ENCODE results near the gene CELA3A. TPM values are rescaled to one million over a fixed set of nuclear protein-coding genes. Genes with fewer than 3 reads are reported as not detected.
"Not testable (repeated sequence)": the region's sequence is repeated elsewhere in the genome, so short reads cannot be mapped to it uniquely, and the experiment has no call there.

Gene CELA3A
- total RNA-seq, 4 donors from 2014 or later: not detected

GRCh38 chr1:22002875-22003274, 1.4 kb downstream of the CELA3A start:
- H3K27me3 ChIP-seq; H3K4me3 ChIP-seq; H3K4me1 ChIP-seq; intact Hi-C loops (cut with DNase I); DNase-seq (ENCODE audit: extremely low spot score); H3K36me3 ChIP-seq; H3K9me3 ChIP-seq; H3K27ac ChIP-seq (replicated peaks in 1 of 4): not testable (repeated sequence)
- WGBS: 85% methylated on average over 7 of the region's 8 CpGs

GRCh38 chr1:22003959-22004358, 2.5 kb downstream of the CELA3A start:
- H3K27ac ChIP-seq (replicated peaks in 1 of 4); intact Hi-C loops (cut with DNase I); H3K27me3 ChIP-seq; H3K4me1 ChIP-seq; DNase-seq (ENCODE audit: extremely low spot score); H3K9me3 ChIP-seq; H3K36me3 ChIP-seq; H3K4me3 ChIP-seq: not testable (repeated sequence)
- 100% methylated on average over 1 of the region's 3 CpGs for WGBS

- 69% methylated on average over 11 of the region's 18 CpGs for WGBS
- H3K4me3 ChIP-seq; intact Hi-C loops (cut with DNase I); H3K9me3 ChIP-seq; H3K36me3 ChIP-seq; H3K4me1 ChIP-seq; H3K27ac ChIP-seq (replicated peaks in 1 of 4); DNase-seq (ENCODE audit: extremely low spot score); H3K27me3 ChIP-seq: not testable (repeated sequence)
- TF ChIP-seq CTCF (IDR thresholded peaks at IDR 0.05): peak in 1 of 3 experiments; percentile 28
Measured at GRCh38 chr1:22005261-22006149, 4.0 kb downstream of the CELA3A start.

GRCh38 chr1:22006736-22007135, 5.3 kb downstream of the CELA3A start:
- H3K27me3 ChIP-seq; H3K9me3 ChIP-seq; H3K27ac ChIP-seq (replicated peaks in 1 of 4); H3K4me3 ChIP-seq; DNase-seq (ENCODE audit: extremely low spot score); intact Hi-C loops (cut with DNase I); H3K36me3 ChIP-seq; H3K4me1 ChIP-seq: not testable (repeated sequence)
- 76% methylated on average over 9 of the region's 13 CpGs for WGBS

GRCh38 chr1:22007262-22007661, 5.8 kb downstream of the CELA3A start:
- H3K4me1 ChIP-seq; DNase-seq (ENCODE audit: extremely low spot score); H3K4me3 ChIP-seq; H3K36me3 ChIP-seq; H3K27me3 ChIP-seq; H3K9me3 ChIP-seq; H3K27ac ChIP-seq (replicated peaks in 1 of 4); intact Hi-C loops (cut with DNase I): not testable (repeated sequence)
- 88% methylated on average over 4 of the region's 10 CpGs for WGBS

GRCh38 chr1:22009566-22009965, 8.1 kb downstream of the CELA3A start:
- WGBS: 84% methylated on average over 9 of the region's 11 CpGs
- H3K4me3 ChIP-seq; H3K27ac ChIP-seq (replicated peaks in 1 of 4); DNase-seq (ENCODE audit: extremely low spot score); H3K36me3 ChIP-seq; intact Hi-C loops (cut with DNase I); H3K9me3 ChIP-seq; H3K27me3 ChIP-seq; H3K4me1 ChIP-seq: not testable (repeated sequence)

GRCh38 chr1:22012752-22013151, 11.3 kb downstream of the CELA3A start:
- WGBS: 74% methylated on average over 4 of the region's 4 CpGs

GRCh38 chr1:22014575-22015206, 13.2 kb downstream of the CELA3A start:
- H3K27ac ChIP-seq (replicated peaks in 1 of 4); H3K4me1 ChIP-seq; H3K36me3 ChIP-seq; H3K4me3 ChIP-seq; intact Hi-C loops (cut with DNase I); H3K9me3 ChIP-seq; H3K27me3 ChIP-seq; DNase-seq (ENCODE audit: extremely low spot score): not testable (repeated sequence)
- WGBS: 88% methylated on average over 13 of the region's 13 CpGs

More at GRCh38 chr1:22012752-22013151, 11.3 kb downstream of the CELA3A start:
- H3K9me3 ChIP-seq; intact Hi-C loops (cut with DNase I); H3K36me3 ChIP-seq; DNase-seq (ENCODE audit: extremely low spot score); H3K27ac ChIP-seq (replicated peaks in 1 of 4); H3K4me1 ChIP-seq; H3K27me3 ChIP-seq; H3K4me3 ChIP-seq: not testable (repeated sequence)

Measured in esophagus muscularis mucosa (tissue), 4 donors.